Left cardiac atrium (tissue), 4 donors: ENCODE data around the gene NPHP1. TPM values are rescaled to one million over a fixed set of nuclear protein-coding genes. Genes with fewer than 3 reads are reported as not detected.
A peak's percentile ranks its signal among the peaks of the same experiment; 100 is the strongest.
"Not testable (repeated sequence)": the region's sequence is repeated elsewhere in the genome, so short reads cannot be mapped to it uniquely, and the experiment has no call there.

Experiments used
- ATAC-seq, 2 donors: fragments of 200-7000 bp; cut with Tn5 transposase; one replicate each; pipeline ENCODE4 v1.9.1; 2020; ENCODE audit warnings: mild to moderate bottlenecking in 2 of 2, moderate library complexity in 2 of 2
- DNase-seq: peaks from one replicate; pipeline ENCODE4 v3.0.0-alpha.2; 2020
- intact Hi-C, 2 donors: fragments of 100-400 bp; cut with DNase I; formaldehyde crosslinking; loops; one replicate each; pipeline versions ENCODE4 v1.14.1 to v1.15.1; 2022 to 2023
- total RNA-seq, 2 donors: library from RNA; stranded (reverse); fragmentation: NEBNext Ultra II Directional; extraction: Animal tissue kit (Norgen Biotek cat#: 25700); gene quantifications; one replicate each; pipeline ENCODE4 v1.2.1, GENCODE V29; 2021
- donor health status: DM: no; HTN: yes; CAD: no.
- donor health status: DM: no; HTN: yes; CAD: no; lungs with severe emphysema.
- donor health status: DM: yes; HTN: yes; CAD: no.
- donor health status: Dilated cardiomyopathy.

The NPHP1 gene
- total RNA-seq, 2 donors from 2014 or later, result 2.9 to 3.2 TPM

GRCh38 chr2:110211938-110212858, 7.4 kb upstream of the NPHP1 start, which contains the start of gene MTLN:
MTLN (minus strand) TSS chr2:110212547; CDS start chr2:110212525, 22 bp downstream.
- ATAC-seq (peak; percentile 95), DNase-seq (peak; percentile 72)
- intact Hi-C loops, result no loop called here

DNA sequence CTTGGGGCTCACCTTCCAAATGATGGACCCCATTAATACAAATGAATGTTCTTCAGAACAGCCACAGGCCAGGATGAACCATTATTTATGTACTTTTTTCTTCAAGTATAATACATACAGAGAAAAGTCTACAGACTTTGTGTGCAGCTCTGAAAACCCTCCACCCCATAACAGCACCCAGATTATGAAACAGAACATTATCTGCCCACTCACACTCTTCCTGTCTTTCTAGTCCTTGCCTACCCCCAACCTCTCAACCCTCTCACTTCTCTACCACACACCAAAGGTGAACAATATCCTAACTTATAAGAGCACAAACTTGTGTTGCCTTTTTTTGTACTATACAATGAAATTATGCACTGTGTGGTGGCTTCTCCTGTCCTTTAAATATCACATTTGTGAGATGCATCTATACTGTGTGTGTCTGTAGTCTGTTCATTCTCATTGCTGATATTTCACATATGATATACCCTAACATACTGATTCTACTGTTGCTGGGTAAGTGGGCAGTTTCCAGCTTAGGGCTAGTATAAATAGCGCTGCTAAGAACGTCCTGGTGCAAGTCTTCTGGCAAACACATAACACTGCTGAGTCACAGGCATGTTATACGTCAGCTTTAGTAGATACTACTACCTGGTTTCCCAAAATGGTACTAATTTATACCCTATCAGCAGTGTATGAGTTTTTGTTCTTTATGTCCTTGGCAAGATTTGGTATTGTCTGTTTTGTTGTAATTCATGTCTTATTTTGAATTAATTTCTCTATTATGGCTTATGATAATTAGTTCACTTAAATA, 1.0 kb upstream of the NPHP1 start:
- ATAC-seq, result peak in 1 of 2 donors; percentile 57
- intact Hi-C loops, result no loop called here
- no peak for DNase-seq

DNA sequence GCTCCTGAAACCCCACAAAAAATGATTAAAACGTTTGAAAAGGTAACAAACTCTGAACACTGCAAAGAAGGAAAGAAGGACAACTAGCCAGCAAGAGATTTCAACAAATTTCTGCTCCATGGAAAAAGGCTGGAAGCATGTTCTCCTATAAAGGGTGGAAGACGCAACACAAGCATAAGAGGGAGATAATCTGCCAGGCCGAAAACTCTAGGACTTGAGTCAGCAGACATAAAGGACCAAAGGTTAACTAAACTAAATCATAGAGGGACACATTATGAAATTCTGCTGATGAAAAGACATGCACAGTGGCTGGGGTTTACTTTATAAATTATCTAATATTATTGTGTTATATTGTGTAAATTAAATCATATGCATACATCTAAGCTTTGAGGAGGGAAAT, 6.8 kb downstream of the NPHP1 start:
- intact Hi-C loops, result no loop called here
- no peak for DNase-seq

DNA sequence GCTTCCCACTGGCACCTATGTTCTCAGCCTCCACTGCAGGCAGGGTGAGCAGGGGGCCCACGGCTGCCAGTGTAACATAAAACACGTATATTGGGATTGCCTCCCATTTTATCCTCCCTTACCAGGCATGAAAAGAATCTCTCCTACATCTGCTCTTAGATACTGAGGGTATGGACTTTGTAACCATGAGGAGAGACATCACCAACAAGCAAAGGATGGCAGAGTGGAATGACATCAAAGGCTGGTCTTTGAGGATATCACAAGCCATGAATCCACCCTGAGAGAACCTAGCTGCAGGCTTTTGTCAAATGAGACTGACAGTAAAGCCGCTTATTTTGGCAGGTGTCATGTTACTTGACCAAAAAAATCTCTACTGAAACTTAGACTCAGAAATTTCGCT, 7.4 kb downstream of the NPHP1 start:
- intact Hi-C loops, result no loop called here
- DNase-seq (no peak), ATAC-seq (no peak)

More for the DNA sequence above, 6.8 kb downstream of the NPHP1 start:
- ATAC-seq, result no peak

DNA sequence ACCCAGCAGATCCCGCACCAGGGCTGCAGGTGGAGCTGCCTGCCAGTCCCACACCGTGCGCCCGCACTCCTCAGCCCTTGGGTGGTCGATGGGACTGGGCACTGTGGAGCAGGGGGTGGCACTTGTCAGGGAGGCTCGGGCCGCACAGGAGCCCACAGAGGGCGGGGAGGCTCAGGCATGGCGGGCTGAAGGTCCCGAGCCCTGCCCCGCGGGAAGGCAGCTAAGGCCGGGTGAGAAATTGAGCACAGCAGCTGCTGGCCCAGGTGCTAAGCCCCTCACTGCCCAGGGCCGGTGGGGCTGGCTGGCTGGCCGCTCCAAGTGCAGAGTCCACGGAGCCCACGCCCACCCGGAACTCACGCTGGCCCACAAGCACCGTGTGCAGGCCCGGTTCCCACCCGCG, 14.6 kb downstream of the NPHP1 start:
- ATAC-seq, intact Hi-C loops, DNase-seq: not testable (repeated sequence)

DNA sequence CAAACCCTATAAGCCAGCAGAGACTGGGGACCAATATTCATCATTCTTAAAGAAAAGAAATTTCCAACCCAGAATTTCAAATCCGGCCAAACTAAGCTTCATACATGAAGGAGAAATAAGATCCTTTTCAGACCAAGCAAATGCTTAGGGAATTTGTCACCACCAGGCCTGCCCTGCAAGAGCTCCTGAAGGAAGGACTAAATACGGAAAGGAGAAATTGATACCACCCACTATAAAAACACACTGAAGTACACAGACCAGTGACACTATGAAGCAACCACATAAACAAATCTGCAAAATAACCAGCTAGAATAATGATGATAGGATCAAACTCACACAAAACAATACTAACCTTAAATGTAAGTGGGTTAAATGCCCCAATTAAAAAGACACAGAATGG, 22.4 kb downstream of the NPHP1 start:
- no peak for DNase-seq
- intact Hi-C loops, result no loop called here
- no peak for ATAC-seq

DNA sequence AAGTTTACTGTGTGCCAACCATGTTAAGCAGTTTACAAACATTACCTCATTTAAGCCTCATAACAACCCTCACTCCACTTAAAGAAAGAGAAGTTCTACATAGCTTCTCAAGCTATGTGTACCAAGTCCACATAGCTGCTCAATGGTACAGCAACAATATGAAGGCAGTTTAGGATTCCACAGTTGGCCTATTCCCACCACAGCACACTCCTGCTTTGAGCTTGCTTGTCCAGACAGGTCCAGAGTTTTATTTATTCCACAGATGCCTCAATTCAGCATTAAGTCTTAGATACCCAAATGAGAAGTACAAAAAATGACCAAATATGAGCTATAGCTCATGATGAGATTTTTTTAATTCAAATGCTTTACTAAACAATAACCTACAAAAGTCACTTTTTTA, 24.8 kb downstream of the NPHP1 start:
- DNase-seq (no peak), ATAC-seq (no peak)
- intact Hi-C loops, result no loop called here

GRCh38 chr2:110173523-110173922, 31.3 kb downstream of the NPHP1 start:
- no peak for DNase-seq
- ATAC-seq, result no peak
- intact Hi-C loops, result no loop called here

GRCh38 chr2:110172506-110172905, 32.3 kb downstream of the NPHP1 start:
- no peak for DNase-seq
- intact Hi-C loops, result no loop called here
- ATAC-seq, result no peak

DNA sequence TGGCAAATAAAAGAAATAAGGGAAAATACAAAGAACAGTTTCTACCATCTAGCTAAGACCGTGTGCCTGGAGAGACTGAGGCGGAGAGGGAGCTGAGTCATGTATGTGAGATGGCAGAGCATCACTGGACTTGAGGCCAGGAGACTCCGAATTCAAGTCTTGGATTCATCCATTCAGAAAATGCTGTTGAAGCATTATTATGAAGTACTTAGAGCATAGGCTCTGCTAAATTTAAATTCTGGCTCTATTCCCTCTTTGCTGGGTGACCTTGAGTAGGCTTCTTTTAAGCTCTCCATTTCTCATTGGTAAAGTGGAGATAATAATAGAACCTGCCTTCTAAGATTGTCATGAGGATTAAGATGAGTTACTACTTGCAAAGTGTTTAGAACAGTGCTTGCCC, 34.7 kb downstream of the NPHP1 start:
- intact Hi-C loops, result no loop called here
- ATAC-seq (peak; percentile 50 to 67), DNase-seq (no peak)

- DNase-seq, result no peak
- intact Hi-C loops, result no loop called here
- no peak for ATAC-seq
Measured at GRCh38 chr2:110167326-110168000, 37.4 kb downstream of the NPHP1 start.

- intact Hi-C loops, result no loop called here
Measured at GRCh38 chr2:110166266-110166665, 38.5 kb downstream of the NPHP1 start.

GRCh38 chr2:110157153-110157793, 47.5 kb downstream of the NPHP1 start:
- intact Hi-C loops, result no loop called here
- ATAC-seq, result peak; percentile 70 to 87
- no peak for DNase-seq

More at GRCh38 chr2:110166266-110166665, 38.5 kb downstream of the NPHP1 start:
- ATAC-seq (no peak), DNase-seq (no peak)

DNA sequence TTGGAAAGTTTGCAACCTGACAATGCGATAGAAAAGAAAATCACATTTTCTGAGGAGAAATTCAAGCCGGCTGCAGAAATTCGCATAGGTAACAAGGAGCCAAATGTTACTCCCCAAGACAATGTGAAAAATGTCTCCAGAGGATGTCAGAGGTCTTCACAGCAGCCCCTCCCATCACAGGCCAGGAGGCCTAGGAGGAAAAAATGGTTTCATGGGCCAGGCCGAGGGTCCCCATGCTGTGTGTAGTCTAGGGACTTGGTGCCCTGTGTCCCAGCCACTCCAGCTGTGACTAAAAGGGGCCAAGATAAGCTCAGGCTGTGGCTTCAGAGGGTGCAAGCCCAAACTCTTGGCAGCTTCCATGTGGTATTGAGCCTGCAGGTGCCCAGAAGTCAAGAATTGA, 50.0 kb downstream of the NPHP1 start:
- DNase-seq, ATAC-seq: not testable (repeated sequence)
- intact Hi-C loops, result loop anchor here in 1 of 2 donors (5.0 kb wide), 1 partner anchor 38 kb away; the partner anchor contains the start of gene MALL

DNA sequence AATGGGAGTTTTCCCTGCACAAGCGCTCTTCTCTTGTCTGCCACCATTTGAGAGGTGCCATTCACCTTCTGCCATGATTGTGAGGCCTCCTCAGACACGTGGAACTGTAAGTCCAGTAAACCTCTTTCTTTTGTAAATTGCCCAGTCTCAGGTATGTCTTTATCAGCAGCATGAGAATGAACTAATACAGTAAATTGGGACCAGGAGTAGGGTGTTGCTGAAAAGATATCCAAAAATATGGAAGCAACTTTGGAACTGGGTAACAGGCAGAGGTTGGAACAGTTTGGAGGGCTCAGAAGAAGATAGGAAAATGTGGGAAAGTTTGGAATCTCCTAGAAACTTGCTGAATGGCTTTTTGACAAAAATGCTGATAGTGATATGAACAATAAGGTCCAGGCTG, 50.6 kb downstream of the NPHP1 start:
- DNase-seq, ATAC-seq: not testable (repeated sequence)
- intact Hi-C loops, result loop anchor here in 1 of 2 donors (5.0 kb wide), 1 partner anchor 37 kb away; the partner anchor contains the start of gene MALL

DNA sequence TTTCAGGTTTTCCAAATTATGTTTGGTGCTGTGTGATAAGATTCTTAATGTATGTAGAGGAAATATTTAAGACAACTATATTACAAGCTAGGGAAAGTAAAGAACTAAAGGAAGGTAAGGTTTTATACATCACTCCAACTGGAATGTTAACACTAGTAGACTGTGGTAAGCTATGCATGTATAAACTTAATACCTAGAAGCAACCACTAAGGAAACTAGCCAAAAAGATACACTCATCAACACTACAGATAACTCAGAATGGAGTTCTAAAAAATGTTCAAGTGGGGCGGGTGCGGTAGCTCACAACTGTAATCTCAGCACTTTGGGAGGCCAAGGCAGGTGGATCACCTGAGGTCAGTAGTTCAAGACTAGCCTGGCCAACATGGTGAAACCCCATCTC, 51.4 kb downstream of the NPHP1 start:
- DNase-seq (no peak), ATAC-seq (no peak)
- intact Hi-C loops, result loop anchor here in 1 of 2 donors (5.0 kb wide), 1 partner anchor 36 kb away; the partner anchor contains the start of gene MALL

- ATAC-seq (no peak), DNase-seq (no peak)
- intact Hi-C loops, result loop anchor here in 1 of 2 donors (5.0 kb wide), 1 partner anchor 36 kb away; the partner anchor contains the start of gene MALL
Measured at GRCh38 chr2:110152943-110153342, 51.9 kb downstream of the NPHP1 start.
